SK-MEL-5 (cell line): ENCODE data around the gene PRDX5. TPM values are rescaled to one million over a fixed set of nuclear protein-coding genes. Genes with fewer than 3 reads are reported as not detected.

Experiments used
- DNase-seq: peaks from one replicate; pipeline ENCODE4 v3.0.0-alpha.2; 2016; ENCODE audit warnings: low read depth, low spot score
- in situ Hi-C: cut with HindIII; loops from 2 replicates; pipeline ENCODE4 v1.10.0; 2016; ENCODE audit warnings: low sequenced_read_pairs, high pct_unique_total_duplicates, low pct_unique_long_range_greater_than_20kb
- small RNA-seq, 2 experiments: library from RNA; depleted of rRNA; stranded (forward); fragments of <200 nt; gene quantifications; one replicate each; pipeline ENCODE3, GENCODE V24; 2014
- total RNA-seq: library from RNA; depleted of rRNA; stranded (reverse); fragments of >200 nt; shearing (Covaris generic); gene quantifications from 2 replicates; pipeline ENCODE4 v1.2.3, GENCODE V29; 2014; rRNA removed

PRDX5 gene
- total RNA-seq, 1 experiment from 2014 or later = 206 TPM

- no peak for DNase-seq
- in situ Hi-C loops = no loop called here
Measured at GRCh38 chr11:64367931-64368672, 50.2 kb downstream of the PRDX5 start.

GRCh38 chr11:64368673-64369074 lies 50.8 kb downstream of the PRDX5 start:
- in situ Hi-C loops = no loop called here
- no peak for DNase-seq

GRCh38 chr11:64369440-64370421 lies 51.8 kb downstream of the PRDX5 start:
- in situ Hi-C loops = no loop called here
- no peak for DNase-seq

GRCh38 chr11:64371201-64371600 lies 53.3 kb downstream of the PRDX5 start:
- no peak for DNase-seq
- in situ Hi-C loops = no loop called here

Small RNAs within 50 kb of the gene (small RNA-seq; reads per million reads assigned to genes)
- gene MIR1237 = 0 to 0.24 reads per million in 2 experiments
- 0 reads per million in 2 experiments for gene MIR7155
- 0 reads per million in 2 experiments for gene RF00019

Other genes with a start within 250 kb of the PRDX5 start
- gene MACROD1, start 152.0 kb upstream of the PRDX5 start, total RNA-seq = 15.0 and 15.7 TPM in 2 replicates
- gene STIP1, start 131.9 kb upstream of the PRDX5 start, total RNA-seq = 218 and 248 TPM in 2 replicates
- gene FERMT3, start 111.4 kb upstream of the PRDX5 start, total RNA-seq = 0.13 and 0.29 TPM in 2 replicates
- 30.7 and 35.6 TPM in 2 replicates for gene TRPT1, start 91.9 kb upstream of the PRDX5 start, total RNA-seq
- 50.4 and 52.1 TPM in 2 replicates for gene NUDT22, start 91.8 kb upstream of the PRDX5 start, total RNA-seq
- gene DNAJC4, start 87.6 kb upstream of the PRDX5 start, total RNA-seq = 4.3 and 6.5 TPM in 2 replicates
- 37.3 and 40.1 TPM in 2 replicates for gene VEGFB, start 83.5 kb upstream of the PRDX5 start, total RNA-seq
- gene FKBP2, start 77.0 kb upstream of the PRDX5 start, total RNA-seq = 78.1 and 107 TPM in 2 replicates
- gene PPP1R14B, start 71.2 kb upstream of the PRDX5 start, total RNA-seq = 138 and 162 TPM in 2 replicates
- gene PLCB3, start 66.6 kb upstream of the PRDX5 start, total RNA-seq = 10.4 and 12.1 TPM in 2 replicates
- 18.7 and 19.3 TPM in 2 replicates for gene BAD, start 33.5 kb upstream of the PRDX5 start, total RNA-seq
- 7.9 TPM in 2 replicates for gene GPR137, start 32.3 kb upstream of the PRDX5 start, total RNA-seq
- not detected in 2 replicates for gene KCNK4, start 26.8 kb upstream of the PRDX5 start, total RNA-seq
- gene CATSPERZ, start 17.8 kb upstream of the PRDX5 start, total RNA-seq = 0.45 TPM in 1 of 2 replicates, not detected in the other
- gene ESRRA, start 12.6 kb upstream of the PRDX5 start, total RNA-seq = 48.4 and 56.1 TPM in 2 replicates
- 113 and 127 TPM in 2 replicates for gene TRMT112, start 562 bp upstream of the PRDX5 start, total RNA-seq
- gene CCDC88B, start 22.1 kb downstream of the PRDX5 start, total RNA-seq = 1.3 and 2.0 TPM in 2 replicates
- gene RPS6KA4, start 41.0 kb downstream of the PRDX5 start, total RNA-seq = 40.3 and 42.0 TPM in 2 replicates
- not detected in 2 replicates for gene SLC22A11, start 237.8 kb downstream of the PRDX5 start, total RNA-seq